HG03108 (cell line): ENCODE results near the gene RMND5B.
A peak's percentile ranks its signal among the peaks of the same experiment; 100 is the strongest.
"Not testable (repeated sequence)": the region's sequence is repeated elsewhere in the genome, so short reads cannot be mapped to it uniquely, and the experiment has no call there.

Source experiments
- ATAC-seq: cut with Tn5 transposase; IDR thresholded peaks from one replicate; pipeline ENCODE4 v1.9.1; 2021; ENCODE audit warnings: moderate library complexity; ENCODE audit not compliant: unreplicated experiment

The RMND5B gene

DNA sequence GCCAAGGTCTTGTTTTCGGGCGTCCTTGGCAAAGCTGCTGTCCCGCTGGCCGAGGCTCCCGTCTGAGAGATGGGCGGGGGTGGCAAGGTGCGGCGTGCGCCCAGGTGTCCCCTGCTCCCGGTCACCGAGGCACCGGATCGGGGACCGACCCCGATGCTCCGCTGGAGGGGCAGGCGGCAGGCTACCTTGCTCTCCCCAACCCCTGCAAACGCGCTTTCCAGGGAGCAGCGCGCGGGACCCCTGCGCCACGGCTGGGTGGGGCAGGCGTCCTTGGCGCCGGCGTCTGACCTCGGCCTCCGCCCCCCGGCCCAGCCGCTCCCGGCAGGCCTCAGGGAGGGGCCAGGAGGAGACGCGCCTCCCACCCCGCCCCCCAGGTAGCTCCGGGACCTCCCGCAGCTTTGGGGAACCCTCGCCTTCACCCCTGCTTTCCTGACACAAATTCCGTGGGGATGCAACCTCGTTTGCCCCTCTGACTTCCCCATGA lies 16.9 kb upstream of the RMND5B start:
- ATAC-seq: no peak

- ATAC-seq: no peak
These were observed 16.3 kb upstream of the RMND5B start for GRCh38 chr5:178114325-178115135.

DNA sequence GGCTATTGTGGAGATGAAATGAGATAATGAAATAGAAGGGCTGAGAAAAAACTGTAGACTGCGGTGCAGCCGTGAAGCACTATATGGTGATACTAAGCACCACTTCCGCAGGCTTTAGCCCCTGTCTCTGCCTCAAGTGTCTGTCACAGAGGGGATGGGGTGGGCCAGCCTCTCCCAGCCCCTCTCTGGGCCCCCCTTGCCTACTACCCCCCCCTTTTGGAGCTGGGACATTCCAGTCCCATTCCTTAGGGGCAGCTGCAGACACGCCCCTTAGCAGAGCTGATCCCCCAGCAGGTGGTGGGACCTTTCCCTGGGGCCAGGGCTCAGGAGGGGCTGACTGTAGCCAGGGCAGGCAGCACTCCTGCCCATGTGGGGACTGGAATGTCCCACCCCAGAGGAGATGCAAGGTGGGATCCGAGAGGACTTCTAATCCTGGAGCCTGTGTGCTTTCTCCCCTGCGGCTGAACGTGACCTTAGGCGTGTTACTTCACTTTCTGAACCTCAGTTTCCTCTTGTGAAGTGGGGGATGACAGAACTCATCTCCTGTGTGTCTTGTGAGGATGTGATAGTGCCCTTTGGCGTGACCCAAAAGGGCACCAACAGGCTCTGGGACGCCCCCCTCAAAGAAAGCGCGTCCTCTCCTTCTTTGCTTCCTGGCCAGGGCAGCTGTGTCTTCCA lies 15.5 kb upstream of the RMND5B start:
- ATAC-seq: no peak

DNA sequence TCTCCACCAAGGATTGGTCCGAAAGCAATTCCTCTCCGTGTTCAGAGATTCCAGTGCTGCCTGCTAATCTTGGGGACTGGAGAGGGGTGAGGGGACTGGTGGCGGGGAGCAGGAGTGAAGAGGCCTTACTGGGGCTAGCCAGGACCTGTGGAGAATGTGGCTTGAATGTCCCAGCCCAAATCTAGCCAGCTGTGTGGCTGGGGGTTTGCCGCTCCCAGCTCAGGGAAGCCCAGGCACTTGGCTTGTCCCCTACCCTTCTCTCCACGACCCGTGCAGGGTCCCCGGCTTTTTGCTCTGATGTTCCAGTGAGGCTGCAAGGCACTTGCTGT lies 15.0 kb upstream of the RMND5B start:
- ATAC-seq: no peak

- ATAC-seq: peak; percentile 43
These were observed 14.5 kb upstream of the RMND5B start for GRCh38 chr5:178116143-178116885.

DNA sequence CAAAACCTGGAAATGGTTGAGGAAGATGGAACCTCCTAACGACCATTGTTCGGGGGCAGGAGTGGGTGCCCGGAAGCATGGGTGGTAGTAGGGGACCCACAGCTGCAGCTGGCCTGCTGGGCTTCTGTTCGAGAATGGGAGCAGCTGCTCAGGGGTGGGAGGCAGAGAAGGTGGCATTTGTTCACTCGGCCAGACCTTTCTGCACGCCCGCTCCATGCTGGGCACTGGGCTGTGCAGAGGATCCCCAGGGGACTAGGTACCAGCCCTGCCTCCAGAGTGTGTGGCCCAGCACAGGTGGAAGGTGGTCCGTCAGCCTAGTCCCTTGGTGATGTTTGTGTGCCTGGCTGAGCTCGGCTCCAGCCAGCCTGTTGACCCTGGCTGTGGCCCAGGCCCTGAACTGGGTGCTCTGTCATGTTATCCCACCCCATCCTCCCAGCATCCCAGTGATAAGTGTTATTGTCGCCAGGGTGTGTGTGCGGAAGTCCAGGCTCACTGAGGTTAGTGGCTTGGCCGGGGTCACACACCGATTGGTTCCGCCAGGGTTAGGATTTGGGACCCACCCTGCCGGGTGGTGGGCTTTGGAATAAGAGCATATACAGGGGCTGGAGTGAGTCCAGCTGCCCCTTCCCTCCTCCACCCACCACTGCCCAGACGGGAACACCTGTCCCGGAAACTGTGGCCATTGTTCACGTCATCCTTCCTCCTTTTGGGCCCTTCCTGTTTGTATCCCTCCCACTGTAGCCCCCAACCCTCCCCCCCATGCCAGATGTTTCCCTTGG lies 12.7 kb upstream of the RMND5B start:
- ATAC-seq: no peak

- no peak for ATAC-seq
These were observed 10.8 kb upstream of the RMND5B start for GRCh38 chr5:178119915-178120606.

GRCh38 chr5:178120607-178121357 lies 10.0 kb upstream of the RMND5B start:
- ATAC-seq: peak; percentile 64

DNA sequence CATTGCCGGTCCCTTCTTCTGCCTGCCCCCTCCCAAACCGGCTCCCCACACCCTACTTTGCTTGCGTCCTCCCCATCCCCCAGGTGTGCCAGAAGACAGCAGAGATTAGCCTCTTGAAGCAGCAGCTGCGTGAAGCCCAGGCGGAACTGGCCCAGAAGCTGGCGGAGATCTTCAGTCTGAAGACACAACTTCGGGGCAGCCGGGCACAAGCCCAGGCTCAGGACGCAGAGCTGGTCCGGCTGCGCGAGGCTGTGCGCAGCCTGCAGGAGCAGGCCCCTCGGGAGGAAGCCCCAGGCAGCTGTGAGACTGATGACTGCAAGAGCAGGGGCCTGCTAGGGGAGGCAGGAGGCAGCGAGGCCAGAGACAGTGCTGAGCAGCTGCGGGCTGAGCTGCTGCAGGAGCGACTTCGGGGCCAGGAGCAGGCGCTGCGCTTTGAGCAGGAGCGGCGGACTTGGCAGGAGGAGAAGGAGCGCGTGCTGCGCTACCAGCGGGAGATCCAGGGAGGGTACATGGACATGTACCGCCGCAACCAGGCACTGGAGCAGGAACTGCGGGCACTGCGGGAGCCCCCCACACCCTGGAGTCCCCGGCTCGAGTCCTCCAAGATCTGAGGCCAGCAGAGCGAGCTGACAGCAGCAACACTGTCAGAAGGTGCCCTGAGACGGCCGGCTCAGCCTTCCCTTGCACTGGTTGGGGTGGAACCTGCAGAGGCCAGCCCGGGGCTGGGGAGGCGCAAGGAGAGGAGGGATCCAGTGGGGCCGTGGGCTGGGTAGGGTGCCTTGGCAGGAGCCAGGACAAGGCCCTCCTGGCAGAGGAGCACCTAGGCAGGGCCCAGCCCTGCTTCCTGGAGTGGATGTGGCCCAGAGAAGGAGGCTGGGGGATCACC lies 9.2 kb upstream of the RMND5B start:
- ATAC-seq: no peak

- ATAC-seq: no peak
These were observed 8.5 kb upstream of the RMND5B start for GRCh38 chr5:178122346-178122745.

GRCh38 chr5:178123094-178123965 lies 7.5 kb upstream of the RMND5B start:
- ATAC-seq: no peak

- ATAC-seq: no peak
These were observed 6.6 kb upstream of the RMND5B start for GRCh38 chr5:178123966-178124925.

- no peak for ATAC-seq
These were observed 5.4 kb upstream of the RMND5B start for GRCh38 chr5:178125253-178125906.

DNA sequence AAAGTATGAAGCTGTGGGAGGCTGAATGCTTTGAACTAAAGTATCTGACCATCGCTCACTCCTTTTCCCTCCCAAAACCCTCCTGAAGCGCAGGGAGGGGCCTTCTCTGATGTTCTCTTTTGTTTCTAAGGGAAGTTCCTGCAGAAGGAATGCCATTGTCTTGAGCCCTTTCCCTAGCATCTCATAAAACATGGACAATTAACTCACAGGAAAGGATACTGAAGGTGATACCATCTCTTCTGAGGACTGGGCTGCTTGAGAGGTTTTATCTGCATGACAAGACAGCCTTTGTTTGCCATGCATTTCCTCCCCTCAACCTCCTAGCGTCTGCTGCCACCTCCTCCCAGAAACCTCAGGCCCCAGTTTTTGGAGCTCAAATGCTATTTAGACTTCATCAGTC lies 4.3 kb upstream of the RMND5B start:
- ATAC-seq: no peak

- not testable (repeated sequence) for ATAC-seq
These were observed 3.4 kb upstream of the RMND5B start for GRCh38 chr5:178127300-178128009.
